ENCODE measurements around the gene ZFP62. TPM values are rescaled to one million over a fixed set of nuclear protein-coding genes. Genes with fewer than 3 reads are reported as not detected.

Gene ZFP62
- total RNA-seq, 4 donors from 2014 or later = 8.5 to 43.6 (median 34.6) TPM

DNA sequence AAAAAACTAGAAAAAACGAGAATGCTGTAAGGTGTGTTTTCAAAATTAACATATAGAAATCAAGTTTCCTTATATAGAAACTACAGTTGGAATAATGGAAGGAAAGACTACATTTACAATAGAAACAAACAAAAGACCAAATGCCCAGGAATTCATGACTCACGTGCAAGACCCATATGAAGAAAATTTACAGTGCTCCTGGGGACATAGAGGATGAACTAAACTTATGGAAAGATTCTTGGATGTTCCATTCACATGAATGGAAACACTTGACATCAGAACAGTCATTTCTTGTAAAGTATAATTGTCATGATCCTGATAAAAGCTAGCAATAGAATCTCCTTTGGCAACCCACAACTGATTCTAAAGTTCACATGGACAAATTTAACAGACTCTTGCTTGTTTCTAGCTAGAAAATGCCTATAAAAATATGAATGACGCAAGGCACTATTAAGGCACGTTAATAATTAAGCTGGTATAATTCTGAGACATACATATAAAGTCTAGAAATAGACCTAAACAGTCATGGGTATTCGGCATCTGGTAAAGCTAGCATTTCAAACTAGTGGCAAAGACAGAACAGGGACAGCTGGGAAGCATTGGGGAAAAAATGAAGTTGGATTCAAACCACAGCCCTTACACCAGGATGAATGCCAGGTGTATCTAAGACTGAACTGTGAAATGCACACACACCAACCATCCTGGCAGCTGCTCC is 5.1 kb upstream of the ZFP62 start:
- Histone ChIP-seq H3K27me3 (no peaks in the 10 kb centered on the region), H3K4me1 (no peaks in the 10 kb centered on the region), H3K36me3 (no peaks in the 10 kb centered on the region), H3K4me3 (no peak overlapping the region), H3K9me3 (no peaks in the 10 kb centered on the region), H3K27ac (no peak overlapping the region)
- TF ChIP-seq POLR2A (IDR thresholded peaks at IDR 0.05) (no peak), CTCF (IDR thresholded peaks at IDR 0.05) (no peak)
- no peak for DNase-seq
- intact Hi-C loops (cut with DNase I; ENCODE audit: low total_unique reads) = loop anchor here (10.0 kb wide), 1 partner anchor 81 kb away; no protein-coding TSS in a partner anchor

GRCh38 chr5:180862645-180863044 is 1.6 kb upstream of the ZFP62 start:
- Histone ChIP-seq H3K36me3 (no peaks in the 10 kb centered on the region), H3K9me3 (no peaks in the 10 kb centered on the region), H3K4me3 (no peak overlapping the region), H3K27ac (no peak overlapping the region), H3K4me1 (no peaks in the 10 kb centered on the region), H3K27me3 (no peaks in the 10 kb centered on the region)
- TF ChIP-seq POLR2A (IDR thresholded peaks at IDR 0.05) (no peak), CTCF (IDR thresholded peaks at IDR 0.05) (no peak)
- no peak for DNase-seq
- intact Hi-C loops (cut with DNase I; ENCODE audit: low total_unique reads) = loop anchor here (10.0 kb wide), 1 partner anchor 78 kb away; no protein-coding TSS in a partner anchor

- no peaks in the 10 kb centered on the region for H3K27me3 ChIP-seq
- DNase-seq = no peak
- no peaks in the 10 kb centered on the region for H3K4me1 ChIP-seq
- intact Hi-C loops (cut with DNase I; ENCODE audit: low total_unique reads) = loop anchor here (10.0 kb wide), 1 partner anchor 76 kb away; no protein-coding TSS in a partner anchor
- H3K4me3 ChIP-seq = peak overlapping the region; percentile 85 to 97
- H3K9me3 ChIP-seq = no peaks in the 10 kb centered on the region
- TF ChIP-seq CTCF (IDR thresholded peaks at IDR 0.05) (peak in 1 of 4 experiments; percentile 4), POLR2A (IDR thresholded peaks at IDR 0.05) (no peak)
- H3K36me3 ChIP-seq = no peaks in the 10 kb centered on the region
- peak overlapping the region; percentile 83 to 91 for H3K27ac ChIP-seq
These were observed 696 bp downstream of the ZFP62 start for GRCh38 chr5:180860273-180860886.

DNA sequence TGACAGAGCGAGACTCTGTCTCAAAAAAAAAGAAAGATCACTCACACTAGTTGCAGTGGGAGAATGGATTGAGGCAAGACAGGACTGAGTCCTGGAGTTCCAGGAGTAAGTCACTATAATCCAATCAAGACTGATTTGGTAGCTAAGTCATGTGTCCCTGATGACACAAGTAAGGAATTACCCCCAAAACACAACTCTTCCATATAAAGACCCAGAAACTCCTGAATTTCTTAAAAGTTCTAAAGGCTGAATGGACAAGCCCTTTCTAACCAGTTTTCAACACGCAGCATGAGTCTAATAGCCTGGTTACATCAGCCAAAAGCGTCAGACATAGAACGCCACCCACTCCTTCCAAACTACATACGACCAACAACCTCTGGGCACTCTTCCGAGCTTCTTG is 2.5 kb downstream of the ZFP62 start:
- Histone ChIP-seq H3K27me3 (no peaks in the 10 kb centered on the region), H3K36me3 (no peaks in the 10 kb centered on the region), H3K27ac (no peak overlapping the region), H3K9me3 (no peaks in the 10 kb centered on the region), H3K4me1 (no peaks in the 10 kb centered on the region), H3K4me3 (no peak overlapping the region)
- TF ChIP-seq POLR2A (IDR thresholded peaks at IDR 0.05) (no peak), CTCF (IDR thresholded peaks at IDR 0.05) (no peak)
- intact Hi-C loops (cut with DNase I; ENCODE audit: low total_unique reads) = no loop called here
- no peak for DNase-seq

- no peak overlapping the region for H3K4me3 ChIP-seq
- intact Hi-C loops (cut with DNase I; ENCODE audit: low total_unique reads) = no loop called here
- H3K27ac ChIP-seq = no peak overlapping the region
- no peaks in the 10 kb centered on the region for H3K27me3 ChIP-seq
- H3K4me1 ChIP-seq = no peaks in the 10 kb centered on the region
- TF ChIP-seq POLR2A (IDR thresholded peaks at IDR 0.05) = no peak
- TF ChIP-seq CTCF (IDR thresholded peaks at IDR 0.05) = no peak
- peaks cover 0 to 10% of the 10 kb centered on the region in 2 donors for H3K9me3 ChIP-seq
- H3K36me3 ChIP-seq = no peaks in the 10 kb centered on the region
- no peak for DNase-seq
These were observed 7.3 kb downstream of the ZFP62 start for GRCh38 chr5:180853848-180854176.

Measured in uterus (tissue), 4 donors.